ENCODE data around the gene HSD17B11. TPM values are rescaled to one million over a fixed set of nuclear protein-coding genes. Genes with fewer than 3 reads are reported as not detected.

Gene HSD17B11
- total RNA-seq, 1 experiment from 2014 or later = 47.4 TPM

DNA sequence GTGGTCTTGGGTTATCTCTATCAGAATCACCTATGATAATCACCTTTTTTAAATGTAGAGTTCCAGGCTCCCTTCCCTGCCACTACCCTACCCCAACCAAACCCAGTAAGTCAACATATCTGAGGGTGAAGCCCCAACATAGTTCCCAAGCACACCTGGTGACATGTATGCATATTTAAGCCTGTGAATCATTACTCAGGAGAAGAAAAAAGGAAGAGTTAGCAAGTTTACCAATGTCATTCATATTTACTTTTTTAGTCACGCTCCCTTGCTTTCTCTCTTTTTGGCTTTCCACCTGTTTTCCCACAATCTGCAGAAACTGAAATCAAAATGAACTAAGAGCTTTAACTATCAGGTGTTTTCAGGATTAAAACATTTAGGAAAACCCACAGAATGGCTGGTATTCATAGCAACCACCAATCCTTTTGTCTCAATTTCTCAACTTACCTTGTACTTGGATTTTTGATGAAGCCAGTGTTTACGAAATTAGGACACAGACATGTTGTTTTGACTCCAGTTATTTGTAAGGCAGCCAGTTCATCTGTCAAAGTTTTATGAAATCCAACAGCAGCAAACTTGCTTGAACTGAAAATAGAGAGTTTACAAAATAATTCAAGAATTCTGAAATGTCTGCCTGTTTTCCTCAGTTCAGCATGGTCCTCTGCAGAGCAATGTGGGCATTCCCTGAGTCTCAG is 34.0 kb downstream of the HSD17B11 start:
- Histone ChIP-seq H3K36me3 (ENCODE audit: control insufficient read depth in 1 of 2, insufficient read depth in 2 of 2, low read length in 2 of 2) (peaks cover 10 to 21% of the 10 kb centered on the region in 2 experiments; a peak in 3 of 4 replicates), H3K79me2 (ENCODE audit: insufficient read depth, low read length) (peaks cover 12% of the 10 kb centered on the region; the same call in 1 of the 2 replicates), H3K4me2 (ENCODE audit: low read length) (no peak overlapping the region), H3K4me1 (ENCODE audit: control insufficient read depth in 1 of 2, insufficient read depth in 2 of 2, low read length in 2 of 2) (no peaks in the 10 kb centered on the region), H2AFZ (ENCODE audit: low read depth, low read length, poor library complexity, severe bottlenecking) (no peak overlapping the region), H3K9me2 (ENCODE audit: insufficient read depth) (no peaks in the 10 kb centered on the region), H3K9ac (ENCODE audit: low read length) (no peak overlapping the region), H3K27me3 (ENCODE audit: insufficient read depth, low read length) (no peaks in the 10 kb centered on the region), H3K27ac (ENCODE audit: low read depth, low read length) (no peak overlapping the region), H4K20me1 (ENCODE audit: insufficient read depth) (no peaks in the 10 kb centered on the region), H3K9me3 (ENCODE audit: control insufficient read depth in 1 of 2, insufficient read depth in 1 of 2, low read depth in 1 of 2, low read length in 2 of 2) (no peaks in the 10 kb centered on the region), H3K4me3 (replicated peaks in 1 of 2; ENCODE audit: low read depth in 1 of 2, low read length in 2 of 2) (no peak overlapping the region)
- TF ChIP-seq CBX3 (IDR thresholded peaks at IDR 0.05; ENCODE audit: low read depth) = no peak
- intact Hi-C loops (cut with micrococcal nuclease) = loop anchor here (5.0 kb wide), 1 partner anchor 110 kb away; no protein-coding TSS in a partner anchor
- ATAC-seq (no peak), DNase-seq (ENCODE audit: low read depth, low spot score) (no peak)
- CTCF ChIA-PET = no interaction called here
- RAD21 ChIA-PET (ENCODE audit: low non-redundant PET in 1 of 2, low total read pairs in 2 of 2, uncharacterized antibody in 2 of 2, unreplicated experiment in 2 of 2) = no interaction called here
- BruUV-seq (replicated peaks) = no TSS peak
- POLR2A ChIA-PET = interaction anchor here (0.7 kb wide), 1 partner anchor 421 kb away, joined by 4 read pairs; no protein-coding TSS in a partner anchor

DNA sequence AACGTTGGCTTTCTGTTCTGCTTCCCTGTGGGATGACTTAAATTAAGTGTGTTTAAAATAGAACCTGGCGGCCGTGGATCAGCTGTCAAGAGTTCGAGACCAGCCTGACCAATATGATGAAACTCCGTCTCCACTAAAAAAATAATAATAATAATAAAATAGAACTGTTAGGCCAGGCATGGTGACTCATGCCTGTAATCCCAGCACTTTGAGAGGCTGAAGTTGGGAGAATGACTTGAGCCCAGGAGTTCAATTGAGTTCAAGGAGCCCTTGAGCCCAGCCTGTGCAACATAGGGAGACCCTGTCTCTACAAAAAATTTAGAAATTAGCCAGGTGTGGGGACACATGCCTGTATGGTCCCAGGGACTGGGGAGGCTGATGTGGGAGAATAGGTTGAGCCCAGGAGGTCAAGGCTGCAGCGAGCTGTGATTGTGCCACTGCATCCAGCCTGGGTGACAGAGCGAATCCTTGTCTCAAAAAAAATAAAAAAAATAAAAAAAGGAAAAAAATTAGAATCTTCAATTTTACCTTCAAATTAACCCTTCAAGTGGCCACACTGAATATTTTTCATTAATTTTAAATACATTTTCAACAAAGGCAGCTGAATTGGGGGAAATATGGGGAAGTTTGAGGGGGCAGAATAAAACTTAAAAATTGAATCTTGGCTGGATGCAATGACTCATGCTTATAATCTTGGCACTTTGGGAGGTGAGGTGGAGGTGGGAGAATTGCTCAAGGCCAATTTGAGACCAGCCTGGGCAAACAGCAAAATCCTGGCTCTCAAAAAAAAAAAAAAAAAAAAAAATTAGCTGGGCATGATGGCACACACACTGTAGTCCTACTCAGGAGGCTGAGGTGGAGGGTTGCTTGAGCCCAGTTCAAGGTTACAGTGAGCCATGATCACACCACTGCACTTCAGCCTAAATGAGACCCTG is 36.6 kb downstream of the HSD17B11 start:
- no peak for DNase-seq (ENCODE audit: low read depth, low spot score)
- peaks cover 7 to 18% of the 10 kb centered on the region in 2 experiments; a peak in 3 of 4 replicates for H3K36me3 ChIP-seq (ENCODE audit: control insufficient read depth in 1 of 2, insufficient read depth in 2 of 2, low read length in 2 of 2)
- POLR2A ChIA-PET = no interaction called here
- BruUV-seq (replicated peaks) = no TSS peak
- H4K20me1 ChIP-seq (ENCODE audit: insufficient read depth) = no peaks in the 10 kb centered on the region
- CTCF ChIA-PET = interaction anchor here (0.8 to 1.3 kb wide), 3 partner anchors 9 to 494 kb away, joined by 3 to 10 read pairs (median 6); no protein-coding TSS in a partner anchor
- RAD21 ChIA-PET (ENCODE audit: low non-redundant PET in 1 of 2, low total read pairs in 2 of 2, uncharacterized antibody in 2 of 2, unreplicated experiment in 2 of 2) = no interaction called here
- H3K4me3 ChIP-seq (replicated peaks in 1 of 2; ENCODE audit: low read depth in 1 of 2, low read length in 2 of 2) = no peak overlapping the region
- no peak overlapping the region for H3K4me2 ChIP-seq (ENCODE audit: low read length)
- H3K4me1 ChIP-seq (ENCODE audit: control insufficient read depth in 1 of 2, insufficient read depth in 2 of 2, low read length in 2 of 2) = no peaks in the 10 kb centered on the region
- no peak for ATAC-seq
- H3K27ac ChIP-seq (ENCODE audit: low read depth, low read length) = no peak overlapping the region
- 0 out of 2 replicates have a peak, but pooled peaks cover 4% of the 10 kb centered on the region for H3K79me2 ChIP-seq (ENCODE audit: insufficient read depth, low read length)
- no peaks in the 10 kb centered on the region for H3K27me3 ChIP-seq (ENCODE audit: insufficient read depth, low read length)
- H3K9me2 ChIP-seq (ENCODE audit: insufficient read depth) = no peaks in the 10 kb centered on the region
- intact Hi-C loops (cut with micrococcal nuclease) = loop anchor here (5.0 kb wide), 2 partner anchors 113 to 483 kb away; no protein-coding TSS in a partner anchor
- no peak overlapping the region for H3K9ac ChIP-seq (ENCODE audit: low read length)
- H2AFZ ChIP-seq (ENCODE audit: low read depth, low read length, poor library complexity, severe bottlenecking) = no peak overlapping the region
- no peaks in the 10 kb centered on the region for H3K9me3 ChIP-seq (ENCODE audit: control insufficient read depth in 1 of 2, insufficient read depth in 1 of 2, low read depth in 1 of 2, low read length in 2 of 2)
- no peak for TF ChIP-seq ZFX (IDR thresholded peaks at IDR 0.05)
- TF ChIP-seq SP1 (IDR thresholded peaks at IDR 0.05; ENCODE audit: low read depth) = no peak
- no peak for TF ChIP-seq JUND (IDR thresholded peaks at IDR 0.05)
- TF ChIP-seq EZH2phosphoT487 (IDR thresholded peaks at IDR 0.05; ENCODE audit: borderline replicate concordance) = no peak
- TF ChIP-seq, protein P1, sequence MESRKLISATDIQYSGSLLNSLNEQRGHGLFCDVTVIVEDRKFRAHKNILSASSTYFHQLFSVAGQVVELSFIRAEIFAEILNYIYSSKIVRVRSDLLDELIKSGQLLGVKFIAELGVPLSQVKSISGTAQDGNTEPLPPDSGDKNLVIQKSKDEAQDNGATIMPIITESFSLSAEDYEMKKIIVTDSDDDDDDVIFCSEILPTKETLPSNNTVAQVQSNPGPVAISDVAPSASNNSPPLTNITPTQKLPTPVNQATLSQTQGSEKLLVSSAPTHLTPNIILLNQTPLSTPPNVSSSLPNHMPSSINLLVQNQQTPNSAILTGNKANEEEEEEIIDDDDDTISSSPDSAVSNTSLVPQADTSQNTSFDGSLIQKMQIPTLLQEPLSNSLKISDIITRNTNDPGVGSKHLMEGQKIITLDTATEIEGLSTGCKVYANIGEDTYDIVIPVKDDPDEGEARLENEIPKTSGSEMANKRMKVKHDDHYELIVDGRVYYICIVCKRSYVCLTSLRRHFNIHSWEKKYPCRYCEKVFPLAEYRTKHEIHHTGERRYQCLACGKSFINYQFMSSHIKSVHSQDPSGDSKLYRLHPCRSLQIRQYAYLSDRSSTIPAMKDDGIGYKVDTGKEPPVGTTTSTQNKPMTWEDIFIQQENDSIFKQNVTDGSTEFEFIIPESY (IDR thresholded peaks at IDR 0.05; ENCODE audit: extremely low read depth, insufficient replicate concordance, low read length) = no peak
- no peak for TF ChIP-seq ZNF274 (IDR thresholded peaks at IDR 0.05; ENCODE audit: low read depth, low read length)
- TF ChIP-seq CEBPB (IDR thresholded peaks at IDR 0.05; ENCODE audit: low read depth) = no peak
- no peak for TF ChIP-seq POLR2A (IDR thresholded peaks at IDR 0.05; ENCODE audit: borderline replicate concordance, extremely low read depth, insufficient read depth, insufficient read length)
- TF ChIP-seq POLR2AphosphoS5 (IDR thresholded peaks at IDR 0.05; ENCODE audit: low read depth, low read length) = no peak
- no peak for TF ChIP-seq FOSL1 (IDR thresholded peaks at IDR 0.05; ENCODE audit: low read depth)
- TF ChIP-seq, protein P2, sequence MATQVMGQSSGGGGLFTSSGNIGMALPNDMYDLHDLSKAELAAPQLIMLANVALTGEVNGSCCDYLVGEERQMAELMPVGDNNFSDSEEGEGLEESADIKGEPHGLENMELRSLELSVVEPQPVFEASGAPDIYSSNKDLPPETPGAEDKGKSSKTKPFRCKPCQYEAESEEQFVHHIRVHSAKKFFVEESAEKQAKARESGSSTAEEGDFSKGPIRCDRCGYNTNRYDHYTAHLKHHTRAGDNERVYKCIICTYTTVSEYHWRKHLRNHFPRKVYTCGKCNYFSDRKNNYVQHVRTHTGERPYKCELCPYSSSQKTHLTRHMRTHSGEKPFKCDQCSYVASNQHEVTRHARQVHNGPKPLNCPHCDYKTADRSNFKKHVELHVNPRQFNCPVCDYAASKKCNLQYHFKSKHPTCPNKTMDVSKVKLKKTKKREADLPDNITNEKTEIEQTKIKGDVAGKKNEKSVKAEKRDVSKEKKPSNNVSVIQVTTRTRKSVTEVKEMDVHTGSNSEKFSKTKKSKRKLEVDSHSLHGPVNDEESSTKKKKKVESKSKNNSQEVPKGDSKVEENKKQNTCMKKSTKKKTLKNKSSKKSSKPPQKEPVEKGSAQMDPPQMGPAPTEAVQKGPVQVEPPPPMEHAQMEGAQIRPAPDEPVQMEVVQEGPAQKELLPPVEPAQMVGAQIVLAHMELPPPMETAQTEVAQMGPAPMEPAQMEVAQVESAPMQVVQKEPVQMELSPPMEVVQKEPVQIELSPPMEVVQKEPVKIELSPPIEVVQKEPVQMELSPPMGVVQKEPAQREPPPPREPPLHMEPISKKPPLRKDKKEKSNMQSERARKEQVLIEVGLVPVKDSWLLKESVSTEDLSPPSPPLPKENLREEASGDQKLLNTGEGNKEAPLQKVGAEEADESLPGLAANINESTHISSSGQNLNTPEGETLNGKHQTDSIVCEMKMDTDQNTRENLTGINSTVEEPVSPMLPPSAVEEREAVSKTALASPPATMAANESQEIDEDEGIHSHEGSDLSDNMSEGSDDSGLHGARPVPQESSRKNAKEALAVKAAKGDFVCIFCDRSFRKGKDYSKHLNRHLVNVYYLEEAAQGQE (IDR thresholded peaks at IDR 0.05; ENCODE audit: low read depth) = no peak
